ENCODE data around the gene KCNC4.

DNA sequence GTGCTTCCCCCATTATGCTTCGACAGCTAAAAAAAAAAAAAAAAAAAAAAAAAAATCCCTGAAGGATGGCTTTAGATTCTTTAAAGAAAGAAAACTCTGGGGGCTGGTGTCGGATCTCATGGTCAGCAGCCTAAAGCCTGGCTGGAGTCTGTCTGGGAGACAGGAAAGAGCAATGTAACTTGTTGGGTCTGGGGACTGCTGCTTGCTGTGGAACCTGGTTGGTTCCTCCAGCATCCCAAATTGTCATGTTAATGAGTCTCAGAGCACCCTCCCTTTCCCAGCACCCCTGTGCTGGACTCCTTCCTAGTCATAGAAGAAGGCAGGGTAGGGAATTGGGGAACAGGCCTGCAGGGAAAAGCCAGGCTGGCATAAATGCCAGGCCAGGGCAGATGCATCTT, 3.0 kb downstream of the KCNC4 start:
- TF ChIP-seq, protein P1, sequence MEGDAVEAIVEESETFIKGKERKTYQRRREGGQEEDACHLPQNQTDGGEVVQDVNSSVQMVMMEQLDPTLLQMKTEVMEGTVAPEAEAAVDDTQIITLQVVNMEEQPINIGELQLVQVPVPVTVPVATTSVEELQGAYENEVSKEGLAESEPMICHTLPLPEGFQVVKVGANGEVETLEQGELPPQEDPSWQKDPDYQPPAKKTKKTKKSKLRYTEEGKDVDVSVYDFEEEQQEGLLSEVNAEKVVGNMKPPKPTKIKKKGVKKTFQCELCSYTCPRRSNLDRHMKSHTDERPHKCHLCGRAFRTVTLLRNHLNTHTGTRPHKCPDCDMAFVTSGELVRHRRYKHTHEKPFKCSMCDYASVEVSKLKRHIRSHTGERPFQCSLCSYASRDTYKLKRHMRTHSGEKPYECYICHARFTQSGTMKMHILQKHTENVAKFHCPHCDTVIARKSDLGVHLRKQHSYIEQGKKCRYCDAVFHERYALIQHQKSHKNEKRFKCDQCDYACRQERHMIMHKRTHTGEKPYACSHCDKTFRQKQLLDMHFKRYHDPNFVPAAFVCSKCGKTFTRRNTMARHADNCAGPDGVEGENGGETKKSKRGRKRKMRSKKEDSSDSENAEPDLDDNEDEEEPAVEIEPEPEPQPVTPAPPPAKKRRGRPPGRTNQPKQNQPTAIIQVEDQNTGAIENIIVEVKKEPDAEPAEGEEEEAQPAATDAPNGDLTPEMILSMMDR (IDR thresholded peaks at IDR 0.05), result no peak
- TF ChIP-seq POLR2A (IDR thresholded peaks at IDR 0.05), result no peak

All from ovary (tissue), 3 donors.